H1 (cell line): Measurements from ENCODE around the gene THRB.

ENCODE experiments used
- EP300 ChIP-seq, 2 experiments: IDR thresholded peaks; 1 replicate in 1 of 2; 2 replicates in 1 of 2; pipeline ENCODE4 v1.6.1; 2011 to 2012; ENCODE audit warnings: low read depth in 2 of 2, low read length in 2 of 2, mild to moderate bottlenecking in 2 of 2, borderline replicate concordance in 1 of 2, inconsistent platforms in 1 of 2, moderate library complexity in 1 of 2
- EZH2 ChIP-seq: fragments of 200-600 bp; sonication (generic); IDR thresholded peaks from 2 replicates; pipeline ENCODE4 v1.7.1; 2012; ENCODE audit warnings: low read depth, mild to moderate bottlenecking, moderate library complexity, low read length, inconsistent platforms; ENCODE audit not compliant: severe bottlenecking
- POLR2A ChIP-seq, 2 experiments: IDR thresholded peaks; 1 replicate in 1 of 2; 2 replicates in 1 of 2; pipeline ENCODE4 v1.6.1; 2011; ENCODE audit warnings: low read depth in 2 of 2, low read length in 2 of 2, mild to moderate bottlenecking in 2 of 2; ENCODE audit errors: control extremely low read depth in 1 of 2
- RNF2 ChIP-seq: fragments of 200-900, 300-1000 bp; sonication (generic); IDR thresholded peaks from 2 replicates; pipeline ENCODE4 v1.7.1; 2016; ENCODE audit warnings: borderline replicate concordance, low read depth, mild to moderate bottlenecking, antibody characterized with exemption, low read length; ENCODE audit not compliant: poor library complexity, severe bottlenecking; ENCODE audit errors: missing control alignments
- SP1 ChIP-seq: IDR thresholded peaks from 2 replicates; pipeline ENCODE4 v1.6.1; 2011; ENCODE audit warnings: low read depth, low read length
- TF ChIP-seq, protein P1 (sequence below), 3 experiments: IDR thresholded peaks; 1 replicate in 2 of 3; 2 replicates in 1 of 3; pipeline versions ENCODE4 v1.5.1 to v1.6.1; 2011; ENCODE audit warnings: low read length in 3 of 3, mild to moderate bottlenecking in 3 of 3, inconsistent platforms in 2 of 3, low read depth in 1 of 3, moderate library complexity in 1 of 3; ENCODE audit not compliant: insufficient read depth in 1 of 3; ENCODE audit errors: control extremely low read depth in 1 of 3

DNA sequence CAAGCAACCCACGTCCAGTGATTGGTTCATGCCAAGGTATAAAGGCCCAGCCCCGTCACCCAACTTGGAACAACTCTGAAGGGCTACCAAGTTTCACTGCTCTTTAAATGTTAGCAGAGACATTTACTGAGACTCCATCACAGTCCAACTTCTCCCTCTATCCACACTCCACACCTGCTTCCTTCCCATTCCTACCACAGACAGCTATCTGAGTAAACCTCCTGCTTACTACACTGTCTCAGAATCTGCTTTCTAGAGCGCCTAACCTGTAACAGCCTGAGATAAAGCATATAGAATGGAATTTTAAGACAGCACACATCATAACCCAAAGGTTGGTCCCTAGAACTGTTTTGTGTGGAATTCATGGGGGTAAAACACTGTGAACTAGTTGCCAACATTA, 106.5 kb downstream of the THRB start:
- no peak for TF ChIP-seq EZH2
- TF ChIP-seq SP1, result no peak
- TF ChIP-seq EP300 (IDR thresholded peaks at IDR 0.05; ENCODE audit: borderline replicate concordance in 1 of 2, low read depth in 2 of 2, low read length in 2 of 2), result no peak
- TF ChIP-seq, protein P1, sequence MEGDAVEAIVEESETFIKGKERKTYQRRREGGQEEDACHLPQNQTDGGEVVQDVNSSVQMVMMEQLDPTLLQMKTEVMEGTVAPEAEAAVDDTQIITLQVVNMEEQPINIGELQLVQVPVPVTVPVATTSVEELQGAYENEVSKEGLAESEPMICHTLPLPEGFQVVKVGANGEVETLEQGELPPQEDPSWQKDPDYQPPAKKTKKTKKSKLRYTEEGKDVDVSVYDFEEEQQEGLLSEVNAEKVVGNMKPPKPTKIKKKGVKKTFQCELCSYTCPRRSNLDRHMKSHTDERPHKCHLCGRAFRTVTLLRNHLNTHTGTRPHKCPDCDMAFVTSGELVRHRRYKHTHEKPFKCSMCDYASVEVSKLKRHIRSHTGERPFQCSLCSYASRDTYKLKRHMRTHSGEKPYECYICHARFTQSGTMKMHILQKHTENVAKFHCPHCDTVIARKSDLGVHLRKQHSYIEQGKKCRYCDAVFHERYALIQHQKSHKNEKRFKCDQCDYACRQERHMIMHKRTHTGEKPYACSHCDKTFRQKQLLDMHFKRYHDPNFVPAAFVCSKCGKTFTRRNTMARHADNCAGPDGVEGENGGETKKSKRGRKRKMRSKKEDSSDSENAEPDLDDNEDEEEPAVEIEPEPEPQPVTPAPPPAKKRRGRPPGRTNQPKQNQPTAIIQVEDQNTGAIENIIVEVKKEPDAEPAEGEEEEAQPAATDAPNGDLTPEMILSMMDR (IDR thresholded peaks at IDR 0.05; ENCODE audit: control extremely low read depth in 1 of 3, insufficient read depth in 1 of 3, low read depth in 1 of 3, low read length in 3 of 3), result no peak
- TF ChIP-seq POLR2A (IDR thresholded peaks at IDR 0.05; ENCODE audit: control extremely low read depth in 1 of 2, low read depth in 2 of 2, low read length in 2 of 2), result no peak
- no peak for TF ChIP-seq RNF2
